GM13977 (cell line): ENCODE measurements around the gene RELL2.
A peak's percentile ranks its signal among the peaks of the same experiment; 100 is the strongest.

ENCODE experiments used
- DNase-seq: peaks from one replicate; pipeline ENCODE4 v3.0.0; 2012; ENCODE audit warnings: low spot score
- in situ Hi-C: fragments of 300-500 bp; cut with MboI; formaldehyde crosslinking; loops from one replicate; pipeline ENCODE4 v1.12.0; 2022; ENCODE audit warnings: low sequenced_read_pairs, low pct_unique_long_range_greater_than_20kb, mixed read lengths, inconsistent platforms; ENCODE audit not compliant: unreplicated experiment
- TF ChIP-seq, protein P1 (sequence below): IDR thresholded peaks from 2 replicates; pipeline ENCODE4 v1.5.1; 2012; ENCODE audit warnings: mild to moderate bottlenecking, control low read depth; ENCODE audit not compliant: insufficient read depth; ENCODE audit errors: extremely low read depth, missing control alignments

Gene RELL2, protein sequence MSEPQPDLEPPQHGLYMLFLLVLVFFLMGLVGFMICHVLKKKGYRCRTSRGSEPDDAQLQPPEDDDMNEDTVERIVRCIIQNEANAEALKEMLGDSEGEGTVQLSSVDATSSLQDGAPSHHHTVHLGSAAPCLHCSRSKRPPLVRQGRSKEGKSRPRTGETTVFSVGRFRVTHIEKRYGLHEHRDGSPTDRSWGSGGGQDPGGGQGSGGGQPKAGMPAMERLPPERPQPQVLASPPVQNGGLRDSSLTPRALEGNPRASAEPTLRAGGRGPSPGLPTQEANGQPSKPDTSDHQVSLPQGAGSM

DNA sequence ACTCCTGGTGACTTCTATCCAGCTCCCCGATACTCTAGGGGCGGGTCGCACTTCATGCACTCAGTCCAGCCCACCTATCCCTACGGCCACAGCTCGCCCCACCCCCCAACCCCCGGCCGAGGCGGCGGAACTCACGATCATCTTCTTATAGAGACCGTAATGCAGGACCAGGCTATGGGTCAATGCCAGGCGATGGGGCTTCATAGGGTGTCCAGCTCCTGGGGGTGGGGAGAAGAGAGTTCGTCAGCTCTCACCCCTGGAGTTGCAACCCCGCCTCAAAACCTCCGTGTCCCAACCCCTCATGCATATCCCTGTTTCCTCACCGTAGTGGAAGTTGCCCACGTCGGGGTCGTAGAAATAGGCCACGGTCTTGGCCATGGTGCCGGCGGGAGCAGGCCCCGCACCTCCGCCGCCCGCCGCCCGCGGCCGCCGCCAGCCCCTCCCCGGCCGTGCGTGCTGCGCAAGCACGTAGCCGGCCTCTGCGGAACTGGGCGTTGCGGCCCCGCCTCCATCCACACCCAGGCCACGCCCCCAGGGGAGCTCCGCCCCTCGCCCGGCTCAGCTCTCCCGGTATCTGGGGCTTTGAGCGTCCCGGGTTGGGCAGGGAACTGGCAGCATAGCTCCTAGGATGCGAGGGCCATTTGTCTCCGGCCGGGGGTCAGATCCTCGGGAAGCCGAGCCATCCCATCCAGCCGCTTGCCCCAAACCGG lies at the start of gene RELL2, which contains the start of gene HDAC3:
RELL2 (plus strand) TSS at position 585 of the 710 bp plus-strand sequence. CDS start 1,229 bp downstream, outside the sequence.
HDAC3 (minus strand) TSS at position 437 of the 710 bp plus-strand sequence; CDS start at position 378, 59 bp downstream.
- DNase-seq = peak; percentile 98
- in situ Hi-C loops = no loop called here
- TF ChIP-seq, protein P1, sequence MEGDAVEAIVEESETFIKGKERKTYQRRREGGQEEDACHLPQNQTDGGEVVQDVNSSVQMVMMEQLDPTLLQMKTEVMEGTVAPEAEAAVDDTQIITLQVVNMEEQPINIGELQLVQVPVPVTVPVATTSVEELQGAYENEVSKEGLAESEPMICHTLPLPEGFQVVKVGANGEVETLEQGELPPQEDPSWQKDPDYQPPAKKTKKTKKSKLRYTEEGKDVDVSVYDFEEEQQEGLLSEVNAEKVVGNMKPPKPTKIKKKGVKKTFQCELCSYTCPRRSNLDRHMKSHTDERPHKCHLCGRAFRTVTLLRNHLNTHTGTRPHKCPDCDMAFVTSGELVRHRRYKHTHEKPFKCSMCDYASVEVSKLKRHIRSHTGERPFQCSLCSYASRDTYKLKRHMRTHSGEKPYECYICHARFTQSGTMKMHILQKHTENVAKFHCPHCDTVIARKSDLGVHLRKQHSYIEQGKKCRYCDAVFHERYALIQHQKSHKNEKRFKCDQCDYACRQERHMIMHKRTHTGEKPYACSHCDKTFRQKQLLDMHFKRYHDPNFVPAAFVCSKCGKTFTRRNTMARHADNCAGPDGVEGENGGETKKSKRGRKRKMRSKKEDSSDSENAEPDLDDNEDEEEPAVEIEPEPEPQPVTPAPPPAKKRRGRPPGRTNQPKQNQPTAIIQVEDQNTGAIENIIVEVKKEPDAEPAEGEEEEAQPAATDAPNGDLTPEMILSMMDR = no peak

DNA sequence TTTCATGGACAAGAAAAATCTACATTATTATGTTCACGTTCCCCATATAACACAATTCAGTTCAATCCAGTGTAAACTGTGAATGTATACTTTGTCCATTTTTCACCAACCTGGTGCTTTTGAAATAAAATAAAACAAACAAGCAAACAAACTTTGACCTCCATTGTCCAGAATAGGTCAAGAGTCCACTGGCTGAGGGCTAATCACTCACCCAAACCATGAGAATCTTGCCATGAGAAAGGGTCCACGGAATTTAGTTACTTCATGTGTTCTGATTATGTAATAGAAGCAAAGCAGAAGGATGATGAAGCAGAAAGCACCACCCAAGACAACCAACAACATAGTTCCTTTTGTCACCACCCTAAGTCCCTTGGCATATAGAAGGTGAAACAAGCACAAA lies 46.7 kb upstream of the RELL2 start:
- in situ Hi-C loops = no loop called here
- DNase-seq = no peak
- TF ChIP-seq, protein P1 = no peak

DNA sequence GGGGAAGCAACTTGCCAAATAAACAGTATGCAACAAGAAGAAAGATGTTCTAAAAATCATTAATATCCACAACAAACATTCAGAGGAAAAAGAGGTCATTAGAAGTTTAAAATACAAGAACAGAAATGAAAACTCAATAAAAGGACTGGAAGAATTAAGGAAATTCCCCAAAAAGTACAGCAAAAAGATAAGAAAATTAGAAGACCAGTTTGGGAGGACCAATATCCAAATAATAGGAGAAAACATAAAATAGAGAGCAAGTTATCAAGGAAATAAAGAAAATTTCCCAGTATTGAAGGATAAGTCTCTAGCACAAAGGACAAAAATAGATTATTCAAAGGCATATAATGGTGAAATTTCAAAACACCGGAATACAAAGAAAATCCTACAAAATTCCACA lies 39.9 kb upstream of the RELL2 start:
- DNase-seq = no peak
- in situ Hi-C loops = no loop called here
- TF ChIP-seq, protein P1 = no peak

DNA sequence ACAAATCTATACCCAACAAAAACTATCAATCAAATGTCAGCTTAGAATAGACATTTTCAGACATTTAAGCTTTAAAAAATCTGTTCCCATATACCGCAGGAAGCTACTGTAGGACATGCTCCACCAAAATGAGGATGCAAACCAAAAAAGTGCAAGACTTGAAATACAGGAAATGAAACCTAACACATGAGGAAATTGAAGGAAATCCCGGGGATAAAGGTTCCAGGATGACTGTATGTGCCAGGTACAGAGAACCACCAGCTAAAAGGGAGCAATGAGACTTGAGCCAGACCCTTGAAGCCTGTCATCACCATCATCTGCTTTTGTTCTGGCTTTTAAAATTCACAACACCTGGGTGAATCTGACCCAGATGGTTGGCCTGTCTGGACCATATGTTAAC lies 39.4 kb upstream of the RELL2 start:
- no peak for DNase-seq
- TF ChIP-seq, protein P1 = no peak
- in situ Hi-C loops = no loop called here

DNA sequence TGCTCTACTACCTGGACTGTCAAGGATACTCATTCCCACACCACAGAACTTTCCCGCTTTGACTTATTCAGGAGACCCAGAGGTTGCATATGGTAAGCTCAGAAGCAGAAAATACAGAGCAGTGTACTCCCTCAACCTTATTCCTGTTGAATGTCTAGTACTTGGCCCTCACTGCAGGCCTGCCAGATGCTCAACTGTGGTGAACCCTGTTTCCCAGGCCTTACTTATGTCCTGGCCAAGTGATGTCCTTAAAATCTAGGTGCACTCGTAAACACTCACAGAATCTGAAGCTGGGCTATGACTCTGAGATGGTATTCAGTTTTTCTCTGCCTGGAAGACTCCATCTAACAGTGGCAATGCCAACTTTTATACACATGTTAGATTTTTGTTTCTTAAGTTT lies 39.0 kb upstream of the RELL2 start:
- in situ Hi-C loops = no loop called here
- TF ChIP-seq, protein P1 = no peak

DNA sequence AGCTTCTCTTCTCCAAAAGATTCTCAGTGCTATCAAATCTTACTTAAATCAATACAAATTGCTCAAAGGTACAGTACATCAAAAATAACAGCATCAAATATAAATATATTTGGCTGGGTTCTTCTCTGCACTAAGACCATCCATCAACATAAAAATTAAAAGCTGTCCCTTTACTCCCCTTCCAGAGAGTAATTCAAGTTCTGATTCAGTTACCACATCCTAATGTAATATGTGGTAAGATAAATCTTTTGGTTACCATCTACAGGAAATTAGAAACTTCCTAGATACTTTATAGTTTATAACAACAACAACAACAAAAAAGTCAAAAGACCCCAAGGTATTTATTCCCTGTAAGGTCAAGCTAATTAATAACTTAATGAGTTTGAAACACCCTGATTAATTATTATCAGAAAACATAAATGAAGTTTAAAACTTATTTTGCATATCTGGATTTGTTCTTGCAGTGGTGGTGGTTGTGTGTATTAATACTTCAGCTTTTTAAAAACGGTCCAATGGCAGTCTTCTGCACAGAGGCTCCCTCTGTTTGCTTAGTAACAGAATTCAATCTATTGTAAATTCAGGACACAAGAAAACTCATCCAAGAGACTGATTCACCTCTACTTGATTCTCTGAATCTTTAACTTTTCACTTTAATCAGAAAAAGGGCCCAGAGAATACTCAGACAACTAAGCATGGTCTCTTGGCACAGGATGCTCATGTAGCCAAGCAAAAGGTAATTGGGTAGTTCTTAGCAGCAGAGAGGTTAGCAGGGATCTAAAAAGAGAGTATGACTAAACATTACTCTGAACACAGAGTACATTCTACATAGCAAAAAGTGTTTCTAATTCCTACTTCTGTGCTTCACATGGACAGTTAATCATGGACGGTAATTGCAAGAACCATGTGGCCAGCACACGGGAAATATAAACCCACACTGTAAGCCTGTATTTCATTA lies 38.1 kb upstream of the RELL2 start:
- TF ChIP-seq, protein P1 = no peak
- in situ Hi-C loops = no loop called here
- no peak for DNase-seq

More for the DNA sequence above, 39.0 kb upstream of the RELL2 start:
- no peak for DNase-seq
